Activated naive CD4-positive, alpha-beta T cell treated with anti-CD3 and anti-CD28 coated beads, Interleukin-2, amount 50 U/mL, for 72 hours (primary cell): ENCODE results near the gene AMN1. TPM values are rescaled to one million over a fixed set of nuclear protein-coding genes. Genes with fewer than 3 reads are reported as not detected.
A peak's percentile ranks its signal among the peaks of the same experiment; 100 is the strongest.
"Not testable (repeated sequence)": the region's sequence is repeated elsewhere in the genome, so short reads cannot be mapped to it uniquely, and the experiment has no call there.

Experiments
- ATAC-seq, 2 donors: fragments of 150-1000 bp; cut with Tn5 transposase; 2 replicates each; pipeline ENCODE4 v1.10.0; 2021; ENCODE audit warnings: mild to moderate bottlenecking in 2 of 2, moderate library complexity in 2 of 2
- DNase-seq, 2 donors: peaks; one replicate each; pipeline ENCODE4 v3.0.0; 2021 to 2022; ENCODE audit warnings: low spot score in 2 of 2
- H3K27ac Mint-ChIP-seq, 2 donors: one replicate each; pipeline ENCODE4 v1.8.0; 2022; ENCODE audit warnings: mild to moderate bottlenecking in 2 of 2, mixed read lengths in 2 of 2
- H3K36me3 Mint-ChIP-seq, 2 donors: one replicate each; pipeline ENCODE4 v1.8.0; 2022; ENCODE audit warnings: mixed read lengths in 2 of 2
- H3K9me3 Mint-ChIP-seq, 2 donors: one replicate each; pipeline ENCODE4 v1.8.0; 2022; ENCODE audit warnings: mixed read lengths in 2 of 2
- total RNA-seq, 2 donors: library from RNA; stranded (reverse); gene quantifications; one replicate each; pipeline ENCODE4 v1.2.3, GENCODE V29; 2022

The AMN1 gene
- total RNA-seq, 2 donors from 2014 or later = 4.8 to 18.8 TPM

DNA sequence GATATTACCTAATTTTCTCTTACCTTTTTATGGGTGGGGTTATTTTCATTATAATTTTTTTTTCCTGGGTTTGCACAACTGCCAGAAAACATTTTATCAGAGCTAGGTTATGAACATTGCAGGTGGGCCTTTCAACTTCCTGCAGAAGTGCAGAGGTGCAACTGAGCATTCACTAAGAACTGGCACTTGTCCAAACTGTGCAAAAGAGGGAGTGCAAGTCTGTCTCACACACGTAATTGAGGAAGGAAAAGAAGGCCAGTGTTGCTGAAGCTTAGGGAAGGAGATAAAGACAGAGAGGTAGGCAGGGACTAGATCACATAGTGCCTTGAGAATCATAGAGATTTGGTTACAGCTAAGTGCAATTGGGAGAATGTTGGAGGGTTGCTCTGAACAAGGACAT, 14.1 kb upstream of the AMN1 start:
- H3K27ac Mint-ChIP-seq = no peak overlapping the region
- ATAC-seq (no peak), DNase-seq (no peak)
- H3K9me3 Mint-ChIP-seq = no peaks in the 10 kb centered on the region
- peaks cover 0 to 6% of the 10 kb centered on the region in 2 donors for H3K36me3 Mint-ChIP-seq

DNA sequence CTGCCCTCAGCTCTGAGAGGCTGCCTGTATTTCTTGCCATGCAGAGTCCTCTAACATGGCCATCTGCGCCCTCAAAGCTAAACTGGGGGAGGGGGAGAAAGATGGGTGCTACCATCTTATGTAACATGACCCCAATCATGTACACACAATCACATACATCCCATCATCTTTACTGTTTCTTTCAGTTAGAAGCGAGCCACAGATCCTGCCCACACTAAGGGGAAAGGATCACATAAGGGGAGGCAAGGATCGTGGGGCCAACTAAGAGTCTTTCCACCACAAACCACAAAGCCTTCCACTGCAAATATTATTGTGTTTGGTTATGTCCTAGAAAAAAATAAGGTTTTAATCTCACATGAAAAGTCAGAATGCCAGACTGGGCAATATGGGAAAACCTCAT, 11.8 kb upstream of the AMN1 start:
- DNase-seq (no peak), ATAC-seq (no peak)

GRCh38 chr12:31737763-31738162, 8.9 kb upstream of the AMN1 start:
- peak overlapping the region; percentile 88 to 95 for H3K27ac Mint-ChIP-seq

More for the DNA sequence above, 11.8 kb upstream of the AMN1 start:
- Mint-ChIP-seq H3K9me3 (no peaks in the 10 kb centered on the region), H3K36me3 (peaks cover 0 to 6% of the 10 kb centered on the region in 2 donors), H3K27ac (no peak overlapping the region)

GRCh38 chr12:31737345-31737744, 8.5 kb upstream of the AMN1 start:
- H3K9me3 Mint-ChIP-seq = peaks cover 5 to 6% of the 10 kb centered on the region in 2 donors

More at GRCh38 chr12:31737763-31738162, 8.9 kb upstream of the AMN1 start:
- Mint-ChIP-seq H3K9me3 (peaks cover 5 to 6% of the 10 kb centered on the region in 2 donors), H3K36me3 (peaks cover 6 to 8% of the 10 kb centered on the region in 2 donors)
- peak; percentile 10 to 56 for ATAC-seq
- peak in 1 of 2 donors; percentile 19 for DNase-seq

GRCh38 chr12:31736472-31736871, 7.7 kb upstream of the AMN1 start:
- DNase-seq (peak; percentile 54 to 76), ATAC-seq (peak; percentile 80 to 82)
- Mint-ChIP-seq H3K9me3 (peaks cover 5 to 6% of the 10 kb centered on the region in 2 donors), H3K36me3 (peaks cover 6 to 13% of the 10 kb centered on the region in 2 donors), H3K27ac (peak overlapping the region; percentile 40 to 88)

More at GRCh38 chr12:31737345-31737744, 8.5 kb upstream of the AMN1 start:
- ATAC-seq (no peak), DNase-seq (no peak)
- Mint-ChIP-seq H3K36me3 (peaks cover 6 to 8% of the 10 kb centered on the region in 2 donors), H3K27ac (peak overlapping the region; percentile 88 to 95)

DNA sequence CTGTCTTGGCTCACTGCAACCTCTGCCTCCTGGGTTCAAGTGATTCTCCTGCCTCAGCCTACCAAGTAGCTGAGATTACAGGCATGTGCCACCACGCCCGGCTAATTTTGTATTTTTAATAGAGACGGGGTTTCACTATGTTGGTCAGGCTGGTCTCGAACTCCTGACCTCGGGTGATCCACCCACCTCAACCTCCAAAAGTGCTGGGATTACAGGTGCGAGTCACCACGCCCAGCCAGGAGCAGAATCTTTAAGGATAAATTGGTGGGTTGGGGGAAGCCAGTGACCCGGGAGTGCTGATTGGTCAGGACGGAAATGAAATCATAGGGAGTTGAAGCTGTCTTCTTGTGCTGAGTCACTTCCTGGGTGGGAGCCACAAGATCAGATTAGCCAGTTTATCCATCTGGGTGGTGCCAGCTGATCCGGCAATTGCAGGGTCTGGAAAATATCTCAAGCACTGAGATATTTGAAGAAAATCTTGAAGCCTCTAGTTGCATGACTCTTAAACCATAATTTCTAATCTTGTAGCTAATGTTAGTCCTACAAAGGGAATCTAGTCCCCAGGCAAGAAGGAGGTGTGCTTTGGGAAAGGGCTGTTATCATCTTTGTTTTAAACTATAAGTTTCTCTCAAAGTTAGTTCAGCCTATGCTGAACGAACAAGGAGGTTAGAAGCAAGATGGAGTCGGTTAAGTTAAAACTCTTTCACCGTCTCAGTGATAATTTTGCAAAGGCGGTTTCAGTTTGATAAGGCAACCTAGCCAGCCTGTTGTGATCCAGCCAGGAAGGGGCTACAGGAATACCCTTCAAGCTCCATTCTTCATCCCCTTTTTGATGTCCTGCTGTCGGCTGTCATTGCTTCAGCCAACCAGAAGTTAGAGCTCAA, 5.0 kb upstream of the AMN1 start:
- Mint-ChIP-seq H3K27ac (peak overlapping the region; percentile 65 to 80), H3K36me3 (peaks cover 29 to 35% of the 10 kb centered on the region in 2 donors), H3K9me3 (peaks cover 14 to 16% of the 10 kb centered on the region in 2 donors)
- peak in 1 of 2 donors; percentile 64 for DNase-seq
- not testable (repeated sequence) for ATAC-seq

DNA sequence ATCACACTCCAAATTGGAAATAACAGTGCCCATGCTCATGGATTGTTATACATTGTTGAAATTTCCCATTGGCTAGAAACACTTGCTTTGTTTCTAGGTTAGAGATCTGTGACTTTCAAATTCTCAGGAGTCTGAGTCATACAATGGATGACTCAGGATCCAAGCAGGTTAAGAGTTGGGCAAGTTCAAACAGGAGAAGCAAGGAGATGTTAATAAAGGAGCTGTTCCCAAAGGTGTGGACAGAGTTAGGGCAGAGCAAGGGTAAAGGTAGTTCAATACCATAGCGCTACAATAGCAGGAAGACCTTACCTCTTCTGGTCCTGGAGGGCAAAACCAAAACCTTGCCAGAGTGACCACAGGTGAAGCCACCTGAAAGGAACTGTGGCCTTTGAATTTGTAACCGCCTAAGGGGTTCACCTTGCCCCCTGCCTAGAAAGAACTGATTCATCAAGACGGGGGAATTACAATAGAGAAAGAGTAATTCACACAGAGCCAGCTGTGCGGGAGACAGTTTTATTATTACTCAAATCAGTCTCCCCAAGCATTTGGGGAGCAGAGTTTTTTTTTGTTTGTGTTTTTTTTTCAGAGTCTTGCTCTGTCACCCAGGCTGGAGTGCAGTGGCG, 4.2 kb upstream of the AMN1 start:
- DNase-seq (peak; percentile 65 to 81), ATAC-seq (peak; percentile 40 to 48)
- Mint-ChIP-seq H3K9me3 (peaks cover 14 to 16% of the 10 kb centered on the region in 2 donors), H3K27ac (peak overlapping the region; percentile 65 to 80), H3K36me3 (peaks cover 34 to 35% of the 10 kb centered on the region in 2 donors)

DNA sequence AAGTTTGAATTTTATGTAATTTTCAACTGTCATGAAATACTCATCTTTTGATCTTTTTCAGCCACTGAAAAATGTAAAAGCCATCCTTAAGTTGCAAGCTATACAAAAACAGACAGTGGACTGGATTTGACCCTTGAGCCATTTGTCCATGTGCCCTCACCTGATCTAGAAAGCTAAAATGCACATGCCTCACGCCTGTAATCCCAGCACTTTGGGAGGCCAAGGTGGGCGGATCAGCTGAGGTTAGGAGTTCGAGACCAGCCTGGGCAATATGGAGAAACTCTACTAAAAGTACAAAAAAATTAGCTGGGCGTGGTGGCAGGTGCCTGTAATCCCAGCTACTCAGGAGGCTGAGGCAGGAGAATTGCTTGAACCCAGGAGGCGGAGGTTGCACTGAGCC, 2.4 kb upstream of the AMN1 start:
- ATAC-seq, DNase-seq: not testable (repeated sequence)
- Mint-ChIP-seq H3K9me3 (peaks cover 19 to 22% of the 10 kb centered on the region in 2 donors), H3K27ac (peak overlapping the region in 1 of 2 donors; percentile 21), H3K36me3 (peaks cover 40 to 46% of the 10 kb centered on the region in 2 donors)

DNA sequence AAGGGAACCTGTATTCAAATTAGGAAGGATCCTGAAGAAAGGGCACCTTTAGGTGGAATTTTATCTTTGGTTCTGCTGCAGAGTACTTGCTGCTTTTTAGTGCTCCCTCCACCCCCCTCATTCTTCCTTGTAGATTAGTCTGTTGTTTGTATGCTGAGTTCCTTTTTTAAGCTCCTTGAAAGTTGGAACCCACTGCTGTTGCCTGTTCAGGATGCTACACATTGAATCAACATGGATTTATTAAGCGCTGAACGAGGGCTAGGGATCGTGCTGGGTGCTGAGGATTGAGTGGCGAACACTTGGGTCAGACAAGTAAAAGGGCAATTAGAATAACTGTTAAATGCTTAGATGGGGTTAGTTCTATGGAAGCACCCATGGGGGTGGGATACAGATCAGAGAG, 884 bp upstream of the AMN1 start:
- DNase-seq (no peak), ATAC-seq (no peak)
- Mint-ChIP-seq H3K36me3 (peaks cover 39 to 45% of the 10 kb centered on the region in 2 donors), H3K27ac (peak overlapping the region; percentile 96 to 97), H3K9me3 (peaks cover 15 to 17% of the 10 kb centered on the region in 2 donors)

- DNase-seq = no peak
- no peak for ATAC-seq
- Mint-ChIP-seq H3K9me3 (peaks cover 17% of the 10 kb centered on the region in 2 donors), H3K36me3 (peaks cover 48 to 51% of the 10 kb centered on the region in 2 donors), H3K27ac (peak overlapping the region; percentile 96 to 97)
These were observed 418 bp downstream of the AMN1 start for GRCh38 chr12:31728289-31728916.

GRCh38 chr12:31727192-31727591, 1.6 kb downstream of the AMN1 start:
- no peak for ATAC-seq
- DNase-seq = no peak
- Mint-ChIP-seq H3K9me3 (peaks cover 17% of the 10 kb centered on the region in 2 donors), H3K36me3 (peaks cover 60% of the 10 kb centered on the region in 2 donors), H3K27ac (no peak overlapping the region)

- DNase-seq = no peak
- H3K9me3 Mint-ChIP-seq = peaks cover 17% of the 10 kb centered on the region in 2 donors
- no peak for ATAC-seq
- H3K27ac Mint-ChIP-seq = no peak overlapping the region
- peaks cover 58 to 60% of the 10 kb centered on the region in 2 donors for H3K36me3 Mint-ChIP-seq
These were observed 2.2 kb downstream of the AMN1 start for GRCh38 chr12:31726575-31726974.

- Mint-ChIP-seq H3K27ac (no peak overlapping the region), H3K36me3 (peaks cover 50 to 55% of the 10 kb centered on the region in 2 donors)
These were observed 4.3 kb downstream of the AMN1 start for GRCh38 chr12:31724557-31724956.

DNA sequence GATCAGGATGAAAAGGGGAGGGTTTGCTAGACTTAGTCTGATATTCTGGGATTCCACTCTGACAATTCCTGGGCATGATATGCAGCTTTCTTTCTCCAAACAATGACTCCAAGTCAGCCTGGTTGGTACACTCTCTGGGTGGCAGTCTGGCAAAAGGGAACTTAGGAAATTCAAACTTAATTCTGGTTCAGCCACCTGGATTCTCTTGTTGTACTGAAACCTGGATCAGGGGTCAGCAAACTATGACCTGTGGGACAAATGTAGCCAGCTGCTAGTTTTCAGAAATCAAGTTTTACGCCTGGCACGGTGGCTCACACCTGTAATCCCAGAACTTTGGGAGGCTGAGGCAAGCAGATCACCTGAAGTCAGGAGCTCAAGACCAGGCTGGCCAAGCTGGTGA, 6.2 kb downstream of the AMN1 start:
- Mint-ChIP-seq H3K36me3 (peaks cover 58 to 64% of the 10 kb centered on the region in 2 donors), H3K27ac (no peak overlapping the region), H3K9me3 (peaks cover 15 to 23% of the 10 kb centered on the region in 2 donors)
- ATAC-seq (no peak), DNase-seq (no peak)

More at GRCh38 chr12:31724557-31724956, 4.3 kb downstream of the AMN1 start:
- ATAC-seq (no peak), DNase-seq (no peak)
- peaks cover 8 to 13% of the 10 kb centered on the region in 2 donors for H3K9me3 Mint-ChIP-seq

GRCh38 chr12:31718542-31719198, 10.2 kb downstream of the AMN1 start:
- not testable (repeated sequence) for DNase-seq, ATAC-seq, H3K27ac Mint-ChIP-seq
- peaks cover 10 to 22% of the 10 kb centered on the region in 2 donors for H3K9me3 Mint-ChIP-seq
- H3K36me3 Mint-ChIP-seq = peaks cover 54 to 58% of the 10 kb centered on the region in 2 donors

- not testable (repeated sequence) for ATAC-seq, H3K27ac Mint-ChIP-seq, DNase-seq
- peaks cover 10 to 22% of the 10 kb centered on the region in 2 donors for H3K9me3 Mint-ChIP-seq
- H3K36me3 Mint-ChIP-seq = peaks cover 39 to 45% of the 10 kb centered on the region in 2 donors
These were observed 11.8 kb downstream of the AMN1 start for GRCh38 chr12:31716998-31717397.
